Breast epithelium (tissue), 3 donors: ENCODE results near the gene IRF1.

Source experiments
- CTCF ChIP-seq, 3 donors: fragments of 450-650 bp; IDR thresholded peaks; one replicate each; pipeline ENCODE4 v1.5.1; 2016 to 2017; ENCODE audit warnings: antibody characterized with exemption in 3 of 3, mild to moderate bottlenecking in 3 of 3, moderate library complexity in 3 of 3
- POLR2A ChIP-seq: fragments of 450-650 bp; IDR thresholded peaks from one replicate; pipeline ENCODE4 v1.6.1; 2016; ENCODE audit warnings: antibody characterized with exemption, mild to moderate bottlenecking, moderate library complexity
- POLR2AphosphoS5 ChIP-seq, 3 donors: sonication (generic); formaldehyde crosslinking; IDR thresholded peaks; one replicate each; pipeline ENCODE4 v1.6.1; 2017; ENCODE audit warnings: antibody characterized with exemption in 3 of 3

- TF ChIP-seq POLR2A, result peak; percentile 19
- TF ChIP-seq CTCF (IDR thresholded peaks at IDR 0.05), result no peak
- peak in 1 of 3 donors; percentile 95 for TF ChIP-seq POLR2AphosphoS5 (IDR thresholded peaks at IDR 0.05)
Measured at GRCh38 chr5:132457371-132458225, 33.0 kb downstream of the IRF1 start.
